Ishikawa (cell line): ENCODE measurements around the gene KCNF1.

Experiments
- CEBPB ChIP-seq: IDR thresholded peaks from 2 replicates; pipeline ENCODE4 v1.6.1; 2012
- CREB1 ChIP-seq: IDR thresholded peaks from 2 replicates; pipeline ENCODE4 v1.6.1; 2012; ENCODE audit warnings: low read depth
- EGR1 ChIP-seq: IDR thresholded peaks from 2 replicates; pipeline ENCODE4 v1.6.1; 2012
- EP300 ChIP-seq: IDR thresholded peaks from 2 replicates; pipeline ENCODE4 v1.6.1; 2012; ENCODE audit warnings: borderline replicate concordance
- FOXM1 ChIP-seq: IDR thresholded peaks from 2 replicates; pipeline ENCODE4 v1.6.1; 2012; ENCODE audit warnings: low read depth, borderline replicate concordance
- NFIC ChIP-seq: IDR thresholded peaks from 2 replicates; pipeline ENCODE4 v1.6.1; 2012
- RAD21 ChIP-seq: IDR thresholded peaks from 2 replicates; pipeline ENCODE4 v1.6.1; 2012; ENCODE audit warnings: low read depth
- TAF1 ChIP-seq: IDR thresholded peaks from 2 replicates; pipeline ENCODE4 v1.6.1; 2012; ENCODE audit warnings: low read depth, mild to moderate bottlenecking
- TCF12 ChIP-seq: IDR thresholded peaks from 2 replicates; pipeline ENCODE4 v1.6.1; 2012; ENCODE audit warnings: low read depth
- TEAD4 ChIP-seq: IDR thresholded peaks from 2 replicates; pipeline ENCODE4 v1.6.1; 2012
- YY1 ChIP-seq: IDR thresholded peaks from 2 replicates; pipeline ENCODE4 v1.6.1; 2012; ENCODE audit warnings: low read depth
- ZBTB7A ChIP-seq: IDR thresholded peaks from 2 replicates; pipeline ENCODE4 v1.6.1; 2012; ENCODE audit warnings: low read depth
- TF ChIP-seq, protein P1 (sequence below): IDR thresholded peaks from 2 replicates; pipeline ENCODE4 v1.6.1; 2012; ENCODE audit warnings: low read depth, mild to moderate bottlenecking
- TF ChIP-seq, protein P2 (sequence below): IDR thresholded peaks from 2 replicates; pipeline ENCODE4 v1.6.1; 2012
- TF ChIP-seq, protein P3 (sequence below): IDR thresholded peaks from 2 replicates; pipeline ENCODE4 v1.6.1; 2012

Gene KCNF1

DNA sequence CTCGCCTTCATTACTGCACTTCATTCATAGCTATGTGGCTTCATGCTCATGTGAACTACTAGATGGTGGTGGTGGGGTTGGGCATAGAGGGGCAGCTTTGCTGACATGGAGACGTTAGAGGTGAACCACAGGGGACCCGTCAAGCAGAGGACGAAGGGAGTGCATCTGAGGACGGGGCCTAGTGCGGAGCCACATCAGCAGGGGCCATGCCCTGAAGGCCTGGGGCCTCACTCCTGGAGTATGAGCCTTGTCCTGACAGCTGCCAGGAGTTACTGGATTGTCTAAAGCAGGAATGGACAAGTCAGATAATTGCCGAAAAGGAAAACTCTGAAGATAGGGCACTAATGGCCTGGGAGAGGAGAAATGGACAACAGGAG is 36.4 kb downstream of the KCNF1 start:
- TF ChIP-seq CEBPB (no peak), EP300 (no peak), EGR1 (no peak), RAD21 (no peak), ZBTB7A (no peak), TCF12 (no peak), TEAD4 (no peak), TAF1 (no peak), FOXM1 (no peak)
- TF ChIP-seq, protein P1, sequence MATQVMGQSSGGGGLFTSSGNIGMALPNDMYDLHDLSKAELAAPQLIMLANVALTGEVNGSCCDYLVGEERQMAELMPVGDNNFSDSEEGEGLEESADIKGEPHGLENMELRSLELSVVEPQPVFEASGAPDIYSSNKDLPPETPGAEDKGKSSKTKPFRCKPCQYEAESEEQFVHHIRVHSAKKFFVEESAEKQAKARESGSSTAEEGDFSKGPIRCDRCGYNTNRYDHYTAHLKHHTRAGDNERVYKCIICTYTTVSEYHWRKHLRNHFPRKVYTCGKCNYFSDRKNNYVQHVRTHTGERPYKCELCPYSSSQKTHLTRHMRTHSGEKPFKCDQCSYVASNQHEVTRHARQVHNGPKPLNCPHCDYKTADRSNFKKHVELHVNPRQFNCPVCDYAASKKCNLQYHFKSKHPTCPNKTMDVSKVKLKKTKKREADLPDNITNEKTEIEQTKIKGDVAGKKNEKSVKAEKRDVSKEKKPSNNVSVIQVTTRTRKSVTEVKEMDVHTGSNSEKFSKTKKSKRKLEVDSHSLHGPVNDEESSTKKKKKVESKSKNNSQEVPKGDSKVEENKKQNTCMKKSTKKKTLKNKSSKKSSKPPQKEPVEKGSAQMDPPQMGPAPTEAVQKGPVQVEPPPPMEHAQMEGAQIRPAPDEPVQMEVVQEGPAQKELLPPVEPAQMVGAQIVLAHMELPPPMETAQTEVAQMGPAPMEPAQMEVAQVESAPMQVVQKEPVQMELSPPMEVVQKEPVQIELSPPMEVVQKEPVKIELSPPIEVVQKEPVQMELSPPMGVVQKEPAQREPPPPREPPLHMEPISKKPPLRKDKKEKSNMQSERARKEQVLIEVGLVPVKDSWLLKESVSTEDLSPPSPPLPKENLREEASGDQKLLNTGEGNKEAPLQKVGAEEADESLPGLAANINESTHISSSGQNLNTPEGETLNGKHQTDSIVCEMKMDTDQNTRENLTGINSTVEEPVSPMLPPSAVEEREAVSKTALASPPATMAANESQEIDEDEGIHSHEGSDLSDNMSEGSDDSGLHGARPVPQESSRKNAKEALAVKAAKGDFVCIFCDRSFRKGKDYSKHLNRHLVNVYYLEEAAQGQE, result no peak
- TF ChIP-seq, protein P2, sequence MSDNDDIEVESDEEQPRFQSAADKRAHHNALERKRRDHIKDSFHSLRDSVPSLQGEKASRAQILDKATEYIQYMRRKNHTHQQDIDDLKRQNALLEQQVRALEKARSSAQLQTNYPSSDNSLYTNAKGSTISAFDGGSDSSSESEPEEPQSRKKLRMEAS, result no peak

DNA sequence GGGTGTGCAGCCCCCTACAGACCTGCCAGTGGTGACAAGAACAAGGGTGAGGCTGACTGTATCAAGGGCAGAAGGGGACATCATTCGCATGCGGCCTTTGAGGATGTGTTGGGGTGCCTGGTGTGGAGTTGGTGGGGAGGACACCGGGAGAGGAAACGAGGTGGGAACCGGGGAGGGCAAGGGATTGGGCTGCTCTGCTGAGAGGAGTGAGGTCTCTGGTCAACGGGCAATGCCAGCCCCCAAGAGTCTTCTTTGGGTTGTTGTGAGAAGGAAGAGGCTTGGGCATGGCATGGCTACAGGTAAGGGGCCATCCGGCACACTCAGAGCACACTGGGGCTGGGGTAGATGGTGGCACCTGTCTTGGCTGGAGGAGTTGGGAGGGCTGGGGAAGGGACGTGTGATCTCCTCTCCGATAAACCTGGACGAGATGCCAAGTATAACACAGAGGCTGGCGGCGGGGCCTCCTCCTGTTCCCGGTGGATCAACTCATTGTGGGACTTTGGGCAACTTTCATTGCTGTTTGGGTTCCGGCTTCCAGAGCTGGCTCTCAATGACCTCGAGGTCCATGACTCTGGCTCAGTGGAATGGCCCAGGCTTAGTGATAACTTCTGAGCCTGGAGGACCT is 37.0 kb downstream of the KCNF1 start:
- TF ChIP-seq, protein P2, result no peak
- TF ChIP-seq CEBPB (no peak), RAD21 (no peak), ZBTB7A (no peak), TCF12 (no peak), CREB1 (no peak), EGR1 (no peak), TEAD4 (no peak), TAF1 (no peak)
- TF ChIP-seq, protein P1, result no peak
- TF ChIP-seq, protein P3, sequence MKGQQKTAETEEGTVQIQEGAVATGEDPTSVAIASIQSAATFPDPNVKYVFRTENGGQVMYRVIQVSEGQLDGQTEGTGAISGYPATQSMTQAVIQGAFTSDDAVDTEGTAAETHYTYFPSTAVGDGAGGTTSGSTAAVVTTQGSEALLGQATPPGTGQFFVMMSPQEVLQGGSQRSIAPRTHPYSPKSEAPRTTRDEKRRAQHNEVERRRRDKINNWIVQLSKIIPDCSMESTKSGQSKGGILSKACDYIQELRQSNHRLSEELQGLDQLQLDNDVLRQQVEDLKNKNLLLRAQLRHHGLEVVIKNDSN, result no peak

DNA sequence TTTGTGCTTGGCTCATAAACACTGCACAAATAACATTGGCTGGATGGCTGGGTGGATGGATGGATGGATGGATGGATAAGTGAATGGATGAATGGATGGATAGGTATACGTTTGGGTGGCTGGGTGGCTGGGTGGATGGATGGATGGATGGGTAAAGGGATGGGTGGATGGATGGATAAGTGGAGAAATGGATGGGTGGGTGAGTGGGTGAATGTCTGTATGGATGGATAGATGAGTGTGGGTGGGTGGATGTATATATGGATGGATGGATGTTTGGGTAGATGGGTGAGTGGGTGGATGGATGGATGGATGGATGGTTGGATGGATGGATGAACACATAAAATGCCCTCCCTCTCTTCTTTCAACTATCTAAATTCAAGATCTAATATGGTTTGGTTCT is 38.1 kb downstream of the KCNF1 start:
- TF ChIP-seq FOXM1 (no peak), TEAD4 (no peak), EP300 (no peak), TAF1 (no peak), RAD21 (no peak), NFIC (no peak), YY1 (no peak), CEBPB (no peak), ZBTB7A (no peak), EGR1 (no peak)
- TF ChIP-seq, protein P2, result no peak
- TF ChIP-seq, protein P3, result no peak
- TF ChIP-seq, protein P1, result no peak

DNA sequence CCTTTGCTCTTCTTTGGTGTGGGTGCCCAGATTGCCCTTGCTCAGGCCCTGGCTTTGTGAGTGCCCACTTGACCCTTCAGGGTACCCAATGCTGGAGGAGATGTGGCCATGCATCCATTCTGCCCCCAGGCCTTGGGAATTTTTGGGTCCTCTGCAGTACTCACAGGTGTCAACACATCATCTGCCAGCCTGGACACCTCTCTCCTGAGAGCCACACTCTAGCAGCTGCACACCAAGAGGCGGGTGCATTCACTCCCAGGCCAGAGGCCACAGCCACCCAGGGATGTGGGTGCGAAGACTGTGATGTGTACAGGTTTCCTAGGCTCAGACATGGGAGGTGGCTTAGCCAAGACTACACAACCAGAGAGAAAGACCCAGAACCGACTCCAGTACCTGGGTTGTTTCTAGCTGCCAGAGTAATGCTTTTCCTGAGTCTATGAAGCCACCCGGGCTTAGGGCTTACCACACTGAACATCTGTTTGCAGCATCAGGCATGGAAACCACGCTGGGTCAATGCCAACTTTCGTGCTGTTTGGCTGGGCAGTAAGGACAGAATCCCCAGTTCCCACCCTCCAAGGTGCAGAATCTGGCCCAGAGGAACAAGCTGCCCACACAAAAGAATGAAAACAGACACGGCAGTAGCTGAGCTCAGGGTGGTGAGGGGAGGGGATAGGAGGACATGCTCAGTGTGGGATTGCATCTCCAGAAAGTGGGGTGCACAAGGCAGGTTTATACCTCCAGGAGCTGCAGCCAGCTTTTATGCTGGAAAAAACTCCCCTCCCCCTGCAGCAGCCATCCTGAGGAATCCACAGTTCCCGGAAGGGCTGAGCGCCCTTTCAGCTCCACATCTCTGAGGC is 40.1 kb downstream of the KCNF1 start:
- no peak for TF ChIP-seq FOXM1
- TF ChIP-seq, protein P2, result no peak
- TF ChIP-seq, protein P3, result no peak
